Muscle of leg (tissue), 11 donors: Measurements from ENCODE around the gene OOSP3. TPM values are rescaled to one million over a fixed set of nuclear protein-coding genes. Genes with fewer than 3 reads are reported as not detected.

Experiments used
- DNase-seq: peaks from one replicate; pipeline ENCODE4 v3.0.0; 2013
- H3K27ac ChIP-seq: one replicate; pipeline ENCODE4 v1.5.1; 2013; ENCODE audit warnings: mild to moderate bottlenecking, low read length, control low read depth
- H3K27me3 ChIP-seq: one replicate; pipeline ENCODE4 v1.6.1; 2013; ENCODE audit warnings: low read length; ENCODE audit not compliant: control insufficient read depth, insufficient read depth
- H3K36me3 ChIP-seq: one replicate; pipeline ENCODE4 v1.6.1; 2013; ENCODE audit warnings: low read length; ENCODE audit not compliant: control insufficient read depth, insufficient read depth
- H3K4me1 ChIP-seq: one replicate; pipeline ENCODE4 v1.6.1; 2013; ENCODE audit warnings: low read length; ENCODE audit not compliant: control insufficient read depth, insufficient read depth
- H3K4me3 ChIP-seq: one replicate; pipeline ENCODE4 v1.5.1; 2013; ENCODE audit warnings: low read length, control low read depth
- H3K9me3 ChIP-seq: replicated peaks from 2 replicates; pipeline ENCODE4 v1.6.1; 2013; ENCODE audit warnings: low read depth, low read length; ENCODE audit not compliant: control insufficient read depth
- WGBS: methylation state at CpG from one replicate; pipeline ENCODE4 v1.1.5; 2013; ENCODE audit warnings: missing lambda C conversion rate; ENCODE audit not compliant: insufficient coverage; 5-methylcytosine and 5-hydroxymethylcytosine counted together
- polyA plus RNA-seq, 8 donors: library from polyadenylated mRNA; unstranded; fragments of 120-200 nt; gene quantifications; one replicate each; pipeline versions ENCODE4 v1.2.1 to v1.2.3, GENCODE V29; 2013; ENCODE audit warnings: inconsistent platforms in 1 of 8, low replicate concordance in 1 of 8; ENCODE audit not compliant: insufficient read length in 8 of 8, insufficient read depth in 1 of 8
- total RNA-seq: library from RNA; stranded (reverse); fragments of 120-200 nt; gene quantifications from one replicate; pipeline ENCODE4 v1.2.4, GENCODE V29; 2013

OOSP3 gene
- total and polyA plus RNA-seq, 9 donors = not detected

- Histone ChIP-seq H3K27me3 (no peaks in the 10 kb centered on the region), H3K4me3 (no peak overlapping the region), H3K9me3 (no peaks in the 10 kb centered on the region), H3K36me3 (no peaks in the 10 kb centered on the region), H3K4me1 (no peaks in the 10 kb centered on the region), H3K27ac (no peak overlapping the region)
- WGBS = 91% methylated on average over 3 of the region's 3 CpGs
- no peak for DNase-seq
These were observed 60.1 kb downstream of the OOSP3 start for GRCh38 chr11:59938718-59939117.

GRCh38 chr11:59939482-59939881 is 60.9 kb downstream of the OOSP3 start:
- Histone ChIP-seq H3K4me1 (no peaks in the 10 kb centered on the region), H3K36me3 (no peaks in the 10 kb centered on the region), H3K27ac (no peak overlapping the region), H3K4me3 (no peak overlapping the region), H3K9me3 (no peaks in the 10 kb centered on the region), H3K27me3 (no peaks in the 10 kb centered on the region)
- 74% methylated on average over 2 of the region's 2 CpGs for WGBS
- no peak for DNase-seq

GRCh38 chr11:59941091-59941490 is 62.5 kb downstream of the OOSP3 start:
- no peak overlapping the region for H3K27ac ChIP-seq
- WGBS = 90% methylated on average over 2 of the region's 4 CpGs
- no peaks in the 10 kb centered on the region for H3K27me3 ChIP-seq
- no peak overlapping the region for H3K4me3 ChIP-seq
- no peaks in the 10 kb centered on the region for H3K4me1 ChIP-seq
- no peaks in the 10 kb centered on the region for H3K36me3 ChIP-seq
- no peak for DNase-seq
- no peaks in the 10 kb centered on the region for H3K9me3 ChIP-seq

GRCh38 chr11:59943997-59944714 is 65.6 kb downstream of the OOSP3 start:
- H3K27me3 ChIP-seq = no peaks in the 10 kb centered on the region
- no peaks in the 10 kb centered on the region for H3K36me3 ChIP-seq
- WGBS = 82% methylated on average over 1 of the region's 3 CpGs
- no peak overlapping the region for H3K4me3 ChIP-seq
- no peaks in the 10 kb centered on the region for H3K4me1 ChIP-seq
- H3K27ac ChIP-seq = no peak overlapping the region
- H3K9me3 ChIP-seq = no peaks in the 10 kb centered on the region
- no peak for DNase-seq

- no peaks in the 10 kb centered on the region for H3K9me3 ChIP-seq
- no CpG with 5 or more reads among the region's 2 CpGs for WGBS
- no peaks in the 10 kb centered on the region for H3K36me3 ChIP-seq
- no peaks in the 10 kb centered on the region for H3K4me1 ChIP-seq
- no peak overlapping the region for H3K27ac ChIP-seq
- H3K4me3 ChIP-seq = no peak overlapping the region
- DNase-seq = no peak
- H3K27me3 ChIP-seq = no peaks in the 10 kb centered on the region
These were observed 66.1 kb downstream of the OOSP3 start for GRCh38 chr11:59944720-59945119.

Other genes with a start within 250 kb of the OOSP3 start
- gene PATL1, start 209.7 kb upstream of the OOSP3 start, total RNA-seq = 8.2 TPM
- 10 to 100 TPM; 22.4 to 28.7 (median 25.8) TPM for gene PATL1, start 209.7 kb upstream of the OOSP3 start, polyA plus RNA-seq
- not detected for gene OR10V1, start 164.9 kb upstream of the OOSP3 start, total RNA-seq
- not detected for gene OR10V1, start 164.9 kb upstream of the OOSP3 start, polyA plus RNA-seq
- 4.7 TPM for gene STX3, start 123.4 kb upstream of the OOSP3 start, total RNA-seq
- 1 to 10 TPM; 3.1 to 8.9 (median 4.3) TPM for gene STX3, start 123.4 kb upstream of the OOSP3 start, polyA plus RNA-seq
- gene MRPL16, start 68.0 kb upstream of the OOSP3 start, total RNA-seq = 37.2 TPM
- 10 to 100 TPM; 32.8 to 38.6 (median 36.6) TPM for gene MRPL16, start 68.0 kb upstream of the OOSP3 start, polyA plus RNA-seq
- gene CBLIF, start 33.3 kb upstream of the OOSP3 start, total RNA-seq = not detected
- gene CBLIF, start 33.3 kb upstream of the OOSP3 start, polyA plus RNA-seq = under 1 TPM in 2 of 8 donors, not detected in 6; 0.21 to 0.49 TPM
- gene TCN1, start 12.3 kb upstream of the OOSP3 start, total RNA-seq = not detected
- gene TCN1, start 12.3 kb upstream of the OOSP3 start, polyA plus RNA-seq = under 1 TPM in 4 of 8 donors, not detected in 4; 0.20 to 0.38 (median 0.28) TPM
- not detected for gene OOSP1, start 59.6 kb downstream of the OOSP3 start, total RNA-seq
- not detected for gene OOSP1, start 59.6 kb downstream of the OOSP3 start, polyA plus RNA-seq
- gene OOSP4A, start 85.3 kb downstream of the OOSP3 start, total RNA-seq = not detected
- gene OOSP4A, start 85.3 kb downstream of the OOSP3 start, polyA plus RNA-seq = not detected
- not detected for gene OOSP4B, start 138.4 kb downstream of the OOSP3 start, total RNA-seq
- gene OOSP4B, start 138.4 kb downstream of the OOSP3 start, polyA plus RNA-seq = not detected
- not detected for gene OOSP2, start 161.6 kb downstream of the OOSP3 start, total RNA-seq
- gene OOSP2, start 161.6 kb downstream of the OOSP3 start, polyA plus RNA-seq = not detected
- gene MS4A3, start 177.9 kb downstream of the OOSP3 start, total RNA-seq = 0.49 TPM
- gene MS4A3, start 177.9 kb downstream of the OOSP3 start, polyA plus RNA-seq = 1 to 10 TPM in 4 of 8 donors, under 1 TPM in 4; 0.36 to 2.0 (median 0.99) TPM
- 0.40 TPM for gene MS4A2, start 209.9 kb downstream of the OOSP3 start, total RNA-seq
- gene MS4A2, start 209.9 kb downstream of the OOSP3 start, polyA plus RNA-seq = under 1 TPM in 7 of 8 donors, not detected in 1; 0.05 to 0.29 (median 0.20) TPM